ENCODE results near the gene EMC7. TPM values are rescaled to one million over a fixed set of nuclear protein-coding genes. Genes with fewer than 3 reads are reported as not detected.

Gene EMC7
- total RNA-seq, 1 experiment from 2014 or later, result 55.6 TPM

- Histone ChIP-seq H3K4me1 (ENCODE audit: insufficient read depth, low read length) (no peaks in the 10 kb centered on the region), H3K14ac (ENCODE audit: insufficient read depth, low read length) (no peak overlapping the region), H4K8ac (replicated peaks; ENCODE audit: insufficient read length, low read depth, low read length) (no peak overlapping the region), H2BK20ac (ENCODE audit: low read depth, low read length, poor library complexity, severe bottlenecking) (no peak overlapping the region), H3K56ac (ENCODE audit: insufficient read length, low read depth, low read length) (no peak overlapping the region), H3K23me2 (ENCODE audit: insufficient read length, low read depth, low read length, poor library complexity, severe bottlenecking) (no peaks in the 10 kb centered on the region), H3K9me3 (ENCODE audit: control insufficient read depth, low read depth, low read length) (no peaks in the 10 kb centered on the region), H2BK15ac (ENCODE audit: low read depth, low read length) (no peak overlapping the region), H2BK12ac (ENCODE audit: insufficient read length, low read depth, low read length) (no peak overlapping the region), H3K23ac (ENCODE audit: insufficient read length, low read depth, low read length) (no peak overlapping the region), H3K4me2 (ENCODE audit: insufficient read depth, insufficient read length, low read length) (no peak overlapping the region), H3K79me1 (ENCODE audit: insufficient read depth, low read depth, low read length, poor library complexity, severe bottlenecking) (no peaks in the 10 kb centered on the region), H2AK5ac (ENCODE audit: insufficient read length, low read length) (no peak overlapping the region), H4K20me1 (ENCODE audit: control insufficient read depth, insufficient read depth, insufficient read length) (no peaks in the 10 kb centered on the region), H3K4ac (ENCODE audit: low read depth, low read length) (no peak overlapping the region), H3K18ac (ENCODE audit: insufficient read length, low read depth, low read length) (no peak overlapping the region), H3K79me2 (ENCODE audit: insufficient read depth, low read length) (no peaks in the 10 kb centered on the region), H2BK120ac (ENCODE audit: low read depth, low read length, poor library complexity, severe bottlenecking) (no peak overlapping the region), H4K91ac (ENCODE audit: insufficient read length, low read depth, low read length) (no peak overlapping the region), H4K5ac (ENCODE audit: insufficient read length, low read depth, low read length) (no peak overlapping the region), H3K27ac (ENCODE audit: insufficient read length, low read depth, low read length) (no peak overlapping the region), H2AFZ (ENCODE audit: low read length) (no peak overlapping the region), H3K27me3 (ENCODE audit: insufficient read depth, low read length) (no peaks in the 10 kb centered on the region), H2BK5ac (ENCODE audit: insufficient read length, low read length) (no peak overlapping the region), H3K9ac (ENCODE audit: extremely low read depth, insufficient read length, low read length) (no peak overlapping the region), H3T11ph (ENCODE audit: low read length) (no peak overlapping the region)
- no peak overlapping the region for H3K4me3 Mint-ChIP-seq
- no CpG with 5 or more reads among the region's 8 CpGs for WGBS (ENCODE audit: extremely low coverage, insufficient read length, low lambda C conversion rate)
- no peaks in the 10 kb centered on the region for H3K36me3 Mint-ChIP-seq (ENCODE audit: insufficient read depth in 1 of 3, low read depth in 3 of 3)
- no peak for DNase-seq
- H3K27me3 Mint-ChIP-seq (ENCODE audit: low read depth), result no peaks in the 10 kb centered on the region
- TF ChIP-seq CTCF (conservative IDR thresholded peaks at IDR 0.05), result no peak
- no peaks in the 10 kb centered on the region for H3K4me1 Mint-ChIP-seq
- H3K9me3 Mint-ChIP-seq, result no peaks in the 10 kb centered on the region
- no peak overlapping the region for H3K27ac Mint-ChIP-seq
These were observed 35.7 kb downstream of the EMC7 start for GRCh38 chr15:34065941-34066340.

All from H9 (cell line).